ENCODE results near the gene OR3A2. TPM values are rescaled to one million over a fixed set of nuclear protein-coding genes. Genes with fewer than 3 reads are reported as not detected.
"Not testable (repeated sequence)": the region's sequence is repeated elsewhere in the genome, so short reads cannot be mapped to it uniquely, and the experiment has no call there.

OR3A2 gene
- total and polyA plus RNA-seq, 2 donors: 0.07 to 0.52 TPM

- Histone ChIP-seq H3K4me1 (ENCODE audit: control insufficient read depth in 2 of 2, insufficient read depth in 2 of 2, low read length in 2 of 2) (no peaks in the 10 kb centered on the region), H3K27me3 (ENCODE audit: control insufficient read depth in 2 of 2, insufficient read depth in 1 of 2, low read length in 1 of 2) (no peaks in the 10 kb centered on the region), H3K9me3 (ENCODE audit: control insufficient read depth in 2 of 2, insufficient read depth in 1 of 2, low read length in 1 of 2) (no peaks in the 10 kb centered on the region), H3K27ac (ENCODE audit: low read depth in 1 of 2, low read length in 1 of 2) (no peak overlapping the region), H3K4me3 (ENCODE audit: low read length in 2 of 2) (no peak overlapping the region), H3K36me3 (ENCODE audit: control insufficient read depth in 2 of 2, insufficient read depth in 2 of 2, low read length in 1 of 2) (no peaks in the 10 kb centered on the region)
- DNase-seq (ENCODE audit: low read depth in 6 of 9, low spot score in 9 of 9): no peak
- WGBS: 94% methylated on average over 1 of the region's 1 CpG
These were observed 125.9 kb downstream of the OR3A2 start for GRCh38 chr17:3260163-3260562.

GRCh38 chr17:3256575-3256974 is 129.5 kb downstream of the OR3A2 start:
- H3K4me1 ChIP-seq (ENCODE audit: control insufficient read depth in 2 of 2, insufficient read depth in 2 of 2, low read length in 2 of 2): no peaks in the 10 kb centered on the region
- H3K9me3 ChIP-seq (ENCODE audit: control insufficient read depth in 2 of 2, insufficient read depth in 1 of 2, low read length in 1 of 2): no peaks in the 10 kb centered on the region

GRCh38 chr17:3249013-3249412 is 137.1 kb downstream of the OR3A2 start:
- H3K27ac ChIP-seq (ENCODE audit: low read depth in 1 of 2, low read length in 1 of 2); H3K27me3 ChIP-seq (ENCODE audit: control insufficient read depth in 2 of 2, insufficient read depth in 1 of 2, low read length in 1 of 2): not testable (repeated sequence)
- WGBS: 95% methylated on average over 1 of the region's 2 CpGs

More at GRCh38 chr17:3256575-3256974, 129.5 kb downstream of the OR3A2 start:
- H3K27me3 ChIP-seq (ENCODE audit: control insufficient read depth in 2 of 2, insufficient read depth in 1 of 2, low read length in 1 of 2): no peaks in the 10 kb centered on the region
- DNase-seq (ENCODE audit: low read depth in 6 of 9, low spot score in 9 of 9): no peak
- no peak overlapping the region for H3K27ac ChIP-seq (ENCODE audit: low read depth in 1 of 2, low read length in 1 of 2)
- no peak overlapping the region for H3K4me3 ChIP-seq (ENCODE audit: low read length in 2 of 2)
- no peaks in the 10 kb centered on the region for H3K36me3 ChIP-seq (ENCODE audit: control insufficient read depth in 2 of 2, insufficient read depth in 2 of 2, low read length in 1 of 2)
- WGBS: 96% methylated on average over 8 of the region's 8 CpGs

GRCh38 chr17:3244841-3245240 is 141.3 kb downstream of the OR3A2 start:
- H3K36me3 ChIP-seq (ENCODE audit: control insufficient read depth in 2 of 2, insufficient read depth in 2 of 2, low read length in 1 of 2); DNase-seq (ENCODE audit: low read depth in 6 of 9, low spot score in 9 of 9); H3K4me1 ChIP-seq (ENCODE audit: control insufficient read depth in 2 of 2, insufficient read depth in 2 of 2, low read length in 2 of 2); H3K4me3 ChIP-seq (ENCODE audit: low read length in 2 of 2); H3K27me3 ChIP-seq (ENCODE audit: control insufficient read depth in 2 of 2, insufficient read depth in 1 of 2, low read length in 1 of 2); H3K9me3 ChIP-seq (ENCODE audit: control insufficient read depth in 2 of 2, insufficient read depth in 1 of 2, low read length in 1 of 2); H3K27ac ChIP-seq (ENCODE audit: low read depth in 1 of 2, low read length in 1 of 2): not testable (repeated sequence)
- WGBS: 19% methylated on average over 1 of the region's 1 CpG

More at GRCh38 chr17:3249013-3249412, 137.1 kb downstream of the OR3A2 start:
- not testable (repeated sequence) for H3K9me3 ChIP-seq (ENCODE audit: control insufficient read depth in 2 of 2, insufficient read depth in 1 of 2, low read length in 1 of 2); H3K36me3 ChIP-seq (ENCODE audit: control insufficient read depth in 2 of 2, insufficient read depth in 2 of 2, low read length in 1 of 2); DNase-seq (ENCODE audit: low read depth in 6 of 9, low spot score in 9 of 9); H3K4me1 ChIP-seq (ENCODE audit: control insufficient read depth in 2 of 2, insufficient read depth in 2 of 2, low read length in 2 of 2); H3K4me3 ChIP-seq (ENCODE audit: low read length in 2 of 2)

- H3K27me3 ChIP-seq (ENCODE audit: control insufficient read depth in 2 of 2, insufficient read depth in 1 of 2, low read length in 1 of 2); H3K9me3 ChIP-seq (ENCODE audit: control insufficient read depth in 2 of 2, insufficient read depth in 1 of 2, low read length in 1 of 2); DNase-seq (ENCODE audit: low read depth in 6 of 9, low spot score in 9 of 9); H3K4me1 ChIP-seq (ENCODE audit: control insufficient read depth in 2 of 2, insufficient read depth in 2 of 2, low read length in 2 of 2); H3K4me3 ChIP-seq (ENCODE audit: low read length in 2 of 2); H3K27ac ChIP-seq (ENCODE audit: low read depth in 1 of 2, low read length in 1 of 2); H3K36me3 ChIP-seq (ENCODE audit: control insufficient read depth in 2 of 2, insufficient read depth in 2 of 2, low read length in 1 of 2): not testable (repeated sequence)
- no CpG with 5 or more reads among the region's 1 CpG for WGBS
These were observed 145.1 kb downstream of the OR3A2 start for GRCh38 chr17:3241044-3241443.

GRCh38 chr17:3238685-3239084 is 147.4 kb downstream of the OR3A2 start:
- H3K36me3 ChIP-seq (ENCODE audit: control insufficient read depth in 2 of 2, insufficient read depth in 2 of 2, low read length in 1 of 2); H3K4me1 ChIP-seq (ENCODE audit: control insufficient read depth in 2 of 2, insufficient read depth in 2 of 2, low read length in 2 of 2); H3K4me3 ChIP-seq (ENCODE audit: low read length in 2 of 2); H3K27ac ChIP-seq (ENCODE audit: low read depth in 1 of 2, low read length in 1 of 2); H3K9me3 ChIP-seq (ENCODE audit: control insufficient read depth in 2 of 2, insufficient read depth in 1 of 2, low read length in 1 of 2); DNase-seq (ENCODE audit: low read depth in 6 of 9, low spot score in 9 of 9); H3K27me3 ChIP-seq (ENCODE audit: control insufficient read depth in 2 of 2, insufficient read depth in 1 of 2, low read length in 1 of 2): not testable (repeated sequence)
- WGBS: 0% methylated on average over 1 of the region's 2 CpGs

- H3K36me3 ChIP-seq (ENCODE audit: control insufficient read depth in 2 of 2, insufficient read depth in 2 of 2, low read length in 1 of 2); H3K4me3 ChIP-seq (ENCODE audit: low read length in 2 of 2); H3K27ac ChIP-seq (ENCODE audit: low read depth in 1 of 2, low read length in 1 of 2); H3K4me1 ChIP-seq (ENCODE audit: control insufficient read depth in 2 of 2, insufficient read depth in 2 of 2, low read length in 2 of 2); H3K27me3 ChIP-seq (ENCODE audit: control insufficient read depth in 2 of 2, insufficient read depth in 1 of 2, low read length in 1 of 2); DNase-seq (ENCODE audit: low read depth in 6 of 9, low spot score in 9 of 9); H3K9me3 ChIP-seq (ENCODE audit: control insufficient read depth in 2 of 2, insufficient read depth in 1 of 2, low read length in 1 of 2): not testable (repeated sequence)
- WGBS: 95% methylated on average over 8 of the region's 8 CpGs
These were observed 153.8 kb downstream of the OR3A2 start for GRCh38 chr17:3232300-3232699.

Other genes with a start within 250 kb of the OR3A2 start
- not detected for gene OR1A2, start 188.8 kb downstream of the OR3A2 start, total RNA-seq
- gene OR1A2, start 188.8 kb downstream of the OR3A2 start, polyA plus RNA-seq: not detected
- gene OR1A1, start 178.6 kb downstream of the OR3A2 start, total RNA-seq: not detected
- 0.02 TPM for gene OR1A1, start 178.6 kb downstream of the OR3A2 start, polyA plus RNA-seq
- gene OR3A1, start 87.9 kb downstream of the OR3A2 start, total RNA-seq: 0.09 TPM
- 0.05 TPM for gene OR3A1, start 87.9 kb downstream of the OR3A2 start, polyA plus RNA-seq
- not detected for gene OR1E1, start 12.1 kb upstream of the OR3A2 start, total RNA-seq
- 0.02 TPM for gene OR1E1, start 12.1 kb upstream of the OR3A2 start, polyA plus RNA-seq
- not detected for gene OR3A3, start 25.1 kb upstream of the OR3A2 start, total RNA-seq
- gene OR3A3, start 25.1 kb upstream of the OR3A2 start, polyA plus RNA-seq: not detected
- not detected for gene OR1E2, start 47.5 kb upstream of the OR3A2 start, total RNA-seq
- gene OR1E2, start 47.5 kb upstream of the OR3A2 start, polyA plus RNA-seq: 0.05 TPM
- gene SPATA22, start 85.5 kb upstream of the OR3A2 start, total RNA-seq: 0.33 TPM
- 0.46 TPM for gene SPATA22, start 85.5 kb upstream of the OR3A2 start, polyA plus RNA-seq
- 0.57 TPM for gene ASPA, start 89.7 kb upstream of the OR3A2 start, total RNA-seq
- 0.18 TPM for gene ASPA, start 89.7 kb upstream of the OR3A2 start, polyA plus RNA-seq
- gene TRPV3, start 171.5 kb upstream of the OR3A2 start, total RNA-seq: 0.38 TPM
- gene TRPV3, start 171.5 kb upstream of the OR3A2 start, polyA plus RNA-seq: 0.98 TPM
- gene TRPV1, start 223.1 kb upstream of the OR3A2 start, total RNA-seq: 1.3 TPM
- gene TRPV1, start 223.1 kb upstream of the OR3A2 start, polyA plus RNA-seq: 4.9 TPM
- 6.8 TPM for gene SHPK, start 249.9 kb upstream of the OR3A2 start, total RNA-seq
- 4.4 TPM for gene SHPK, start 249.9 kb upstream of the OR3A2 start, polyA plus RNA-seq